HG03521 (cell line): ENCODE measurements around the gene ATRX.
"Not testable (repeated sequence)": the region's sequence is repeated elsewhere in the genome, so short reads cannot be mapped to it uniquely, and the experiment has no call there.

Experiments used
- ATAC-seq: cut with Tn5 transposase; IDR thresholded peaks from one replicate; pipeline ENCODE4 v1.9.1; 2021; ENCODE audit warnings: mild to moderate bottlenecking, moderate library complexity; ENCODE audit not compliant: unreplicated experiment

ATRX gene

GRCh38 chrX:77635373-77635772 is 150.6 kb downstream of the ATRX start:
- ATAC-seq, result no peak

GRCh38 chrX:77628294-77629025 is 157.6 kb downstream of the ATRX start:
- ATAC-seq, result no peak

- ATAC-seq, result no peak
Measured at GRCh38 chrX:77622672-77623071, 163.3 kb downstream of the ATRX start.

- ATAC-seq, result no peak
Measured at GRCh38 chrX:77622233-77622632, 163.8 kb downstream of the ATRX start.

- ATAC-seq, result not testable (repeated sequence)
Measured at GRCh38 chrX:77621453-77621852, 164.6 kb downstream of the ATRX start.

- ATAC-seq, result no peak
Measured at GRCh38 chrX:77617206-77617605, 168.8 kb downstream of the ATRX start.

- no peak for ATAC-seq
Measured at GRCh38 chrX:77603635-77604336, 182.2 kb downstream of the ATRX start.

GRCh38 chrX:77597511-77597910 is 188.5 kb downstream of the ATRX start:
- no peak for ATAC-seq

GRCh38 chrX:77597090-77597489 is 188.9 kb downstream of the ATRX start:
- ATAC-seq, result no peak

- ATAC-seq, result no peak
Measured at GRCh38 chrX:77595848-77596247, 190.2 kb downstream of the ATRX start.

GRCh38 chrX:77572322-77572721 is 213.7 kb downstream of the ATRX start:
- no peak for ATAC-seq

GRCh38 chrX:77565278-77565677 is 220.7 kb downstream of the ATRX start:
- no peak for ATAC-seq

GRCh38 chrX:77564823-77565222 is 221.2 kb downstream of the ATRX start:
- no peak for ATAC-seq

- no peak for ATAC-seq
Measured at GRCh38 chrX:77561372-77561771, 224.6 kb downstream of the ATRX start.

- no peak for ATAC-seq
Measured at GRCh38 chrX:77556276-77556675, 229.7 kb downstream of the ATRX start.

- ATAC-seq, result no peak
Measured at GRCh38 chrX:77548751-77549150, 237.3 kb downstream of the ATRX start.

- ATAC-seq, result not testable (repeated sequence)
Measured at GRCh38 chrX:77539778-77540177, 246.2 kb downstream of the ATRX start.

- ATAC-seq, result not testable (repeated sequence)
Measured at GRCh38 chrX:77531261-77531660, 254.8 kb downstream of the ATRX start.

- no peak for ATAC-seq
Measured at GRCh38 chrX:77528034-77528433, 258.0 kb downstream of the ATRX start.

- no peak for ATAC-seq
Measured at GRCh38 chrX:77527233-77528001, 258.6 kb downstream of the ATRX start.

- no peak for ATAC-seq
Measured at GRCh38 chrX:77519765-77520164, 266.3 kb downstream of the ATRX start.

GRCh38 chrX:77514177-77514576 is 271.8 kb downstream of the ATRX start:
- ATAC-seq, result no peak
